HEK293 (cell line): ENCODE measurements around the gene KDM5A.

ENCODE experiments used
- CTCF ChIA-PET: fragments of 350-600 bp; formaldehyde crosslinking; extraction: SDS; loops from one replicate; lab custom pipeline; 2021; ENCODE audit warnings: antibody characterized with exemption; lab: Yijun Ruan, JAX
- POLR2A ChIA-PET: fragments of 300-600 bp; formaldehyde crosslinking; extraction: SDS; loops from one replicate; lab custom pipeline; 2020; ENCODE audit warnings: antibody characterized with exemption, inconsistent platforms; lab: Yijun Ruan, JAX
- H3K27ac ChIP-seq: fragments of 200-500 bp; sonication (Bioruptor generic); 2 replicates; pipeline ENCODE4 v1.5.1; 2014; ENCODE audit warnings: low read depth, low read length, control low read depth, inconsistent platforms; ENCODE audit errors: extremely low read depth
- H3K36me3 ChIP-seq, 2 experiments: fragments of 200-500 bp in 1 of 2; sonication (Bioruptor generic) in 1 of 2; 1 replicate in 1 of 2; 2 replicates in 1 of 2; pipeline ENCODE4 v1.5.1; 2014 to 2017; ENCODE audit warnings: inconsistent platforms in 2 of 2, low read length in 2 of 2; ENCODE audit not compliant: control insufficient read depth in 2 of 2, insufficient read depth in 1 of 2
- H3K4me1 ChIP-seq: fragments of 200-500 bp; sonication (Bioruptor generic); 2 replicates; pipeline ENCODE4 v1.5.1; 2014; ENCODE audit warnings: mild to moderate bottlenecking, low read length, inconsistent platforms; ENCODE audit not compliant: control insufficient read depth, insufficient read depth
- H3K4me3 ChIP-seq: 2 replicates; pipeline ENCODE4 v1.5.1; 2011; ENCODE audit warnings: low read depth, mild to moderate bottlenecking, control low read depth, low read length, moderate library complexity
- H3K9me3 ChIP-seq: fragments of 200-500 bp; sonication (Bioruptor generic); 2 replicates; pipeline ENCODE4 v1.5.1; 2014; ENCODE audit warnings: low read depth, low read length, inconsistent platforms; ENCODE audit not compliant: control insufficient read depth, insufficient read depth
- FEZF1 ChIP-seq: fragments of 450-650 bp; formaldehyde crosslinking; IDR thresholded peaks from 2 replicates; pipeline ENCODE4 v1.5.1; 2016; ENCODE audit warnings: missing biosample characterization, missing genetic modification characterization
- GLI4 ChIP-seq: fragments of 450-650 bp; formaldehyde crosslinking; IDR thresholded peaks from 2 replicates; pipeline ENCODE4 v1.5.1; 2016; ENCODE audit warnings: missing biosample characterization, missing genetic modification characterization
- HOXC10 ChIP-seq: sonication (generic); formaldehyde crosslinking; IDR thresholded peaks from 2 replicates; pipeline ENCODE4 v1.8.1; 2023; ENCODE audit warnings: mild to moderate bottlenecking, missing genetic modification reagents
- KLF16 ChIP-seq: fragments of 450-650 bp; formaldehyde crosslinking; IDR thresholded peaks from 2 replicates; pipeline ENCODE4 v1.5.1; 2017; ENCODE audit warnings: missing biosample characterization, missing genetic modification characterization
- KLF17 ChIP-seq: fragments of 450-650 bp; formaldehyde crosslinking; IDR thresholded peaks from 2 replicates; pipeline ENCODE4 v1.5.1; 2016; ENCODE audit warnings: missing biosample characterization, missing genetic modification characterization
- OSR2 ChIP-seq: fragments of 450-650 bp; formaldehyde crosslinking; IDR thresholded peaks from 2 replicates; pipeline ENCODE4 v1.5.1; 2016; ENCODE audit warnings: missing biosample characterization, missing genetic modification characterization
- REPIN1 ChIP-seq: fragments of 450-650 bp; formaldehyde crosslinking; IDR thresholded peaks from 2 replicates; pipeline ENCODE4 v1.5.1; 2017; ENCODE audit warnings: missing biosample characterization, missing genetic modification characterization, low read depth
- SP3 ChIP-seq: fragments of 450-650 bp; formaldehyde crosslinking; IDR thresholded peaks from 2 replicates; pipeline ENCODE4 v1.5.1; 2016; ENCODE audit warnings: missing biosample characterization, missing genetic modification characterization
- TCF7L2 ChIP-seq: IDR thresholded peaks from 2 replicates; pipeline ENCODE4 v1.6.1; 2011; ENCODE audit warnings: low read depth, mild to moderate bottlenecking, inconsistent platforms, low read length, moderate library complexity, borderline replicate concordance
- YY2 ChIP-seq: fragments of 450-650 bp; formaldehyde crosslinking; IDR thresholded peaks from 2 replicates; pipeline ENCODE4 v1.5.1; 2016; ENCODE audit warnings: missing biosample characterization, missing genetic modification characterization
- ZBTB49 ChIP-seq: fragments of 450-650 bp; formaldehyde crosslinking; IDR thresholded peaks from 2 replicates; pipeline ENCODE4 v1.5.1; 2016; ENCODE audit warnings: missing biosample characterization, missing genetic modification characterization, low read depth
- ZBTB8A ChIP-seq: fragments of 450-650 bp; formaldehyde crosslinking; IDR thresholded peaks from 2 replicates; pipeline ENCODE4 v1.5.1; 2016; ENCODE audit warnings: missing biosample characterization, missing genetic modification characterization
- ZNF146 ChIP-seq: fragments of 450-650 bp; formaldehyde crosslinking; IDR thresholded peaks from 2 replicates; pipeline ENCODE4 v1.5.1; 2016; ENCODE audit warnings: missing biosample characterization, missing genetic modification characterization
- ZNF157 ChIP-seq: fragments of 450-650 bp; formaldehyde crosslinking; IDR thresholded peaks from 2 replicates; pipeline ENCODE4 v1.5.1; 2016; ENCODE audit warnings: missing biosample characterization, missing genetic modification characterization
- ZNF18 ChIP-seq: fragments of 450-650 bp; formaldehyde crosslinking; IDR thresholded peaks from 2 replicates; pipeline ENCODE4 v1.5.1; 2016; ENCODE audit warnings: missing biosample characterization, missing genetic modification characterization
- ZNF2 ChIP-seq: fragments of 450-650 bp; formaldehyde crosslinking; IDR thresholded peaks from 2 replicates; pipeline ENCODE4 v1.5.1; 2016; ENCODE audit warnings: missing biosample characterization, missing genetic modification characterization
- ZNF292 ChIP-seq: fragments of 450-650 bp; formaldehyde crosslinking; IDR thresholded peaks from 2 replicates; pipeline ENCODE4 v1.5.1; 2016; ENCODE audit warnings: low read depth, missing biosample characterization, missing genetic modification characterization, borderline replicate concordance
- ZNF335 ChIP-seq: fragments of 450-650 bp; formaldehyde crosslinking; conservative IDR thresholded peaks from 2 replicates; pipeline ENCODE4 v1.5.1; 2016; ENCODE audit warnings: missing biosample characterization, missing genetic modification characterization
- ZNF423 ChIP-seq: fragments of 450-650 bp; formaldehyde crosslinking; IDR thresholded peaks from 2 replicates; pipeline ENCODE4 v1.5.1; 2016; ENCODE audit warnings: missing biosample characterization, missing genetic modification characterization
- ZNF501 ChIP-seq: fragments of 450-650 bp; formaldehyde crosslinking; IDR thresholded peaks from 2 replicates; pipeline ENCODE4 v1.5.1; 2016; ENCODE audit warnings: missing biosample characterization, missing genetic modification characterization
- ZNF514 ChIP-seq: fragments of 450-650 bp; formaldehyde crosslinking; IDR thresholded peaks from 2 replicates; pipeline ENCODE4 v1.5.1; 2016; ENCODE audit warnings: missing biosample characterization, missing genetic modification characterization
- ZNF530 ChIP-seq: fragments of 450-650 bp; formaldehyde crosslinking; IDR thresholded peaks from 2 replicates; pipeline ENCODE4 v1.5.1; 2016; ENCODE audit warnings: low read depth, missing biosample characterization, missing genetic modification characterization
- ZNF549 ChIP-seq: fragments of 450-650 bp; IDR thresholded peaks from 2 replicates; pipeline ENCODE4 v1.5.1; 2018; ENCODE audit warnings: missing biosample characterization, missing genetic modification characterization, mild to moderate bottlenecking, inconsistent platforms, moderate library complexity
- ZNF571 ChIP-seq: fragments of 450-650 bp; formaldehyde crosslinking; IDR thresholded peaks from 2 replicates; pipeline ENCODE4 v1.5.0; 2017; ENCODE audit warnings: missing biosample characterization, missing genetic modification characterization
- ZNF843 ChIP-seq: fragments of 450-650 bp; formaldehyde crosslinking; IDR thresholded peaks from 2 replicates; pipeline ENCODE4 v1.5.1; 2016; ENCODE audit warnings: missing biosample characterization, missing genetic modification characterization
- ZSCAN4 ChIP-seq: fragments of 450-650 bp; formaldehyde crosslinking; IDR thresholded peaks from 2 replicates; pipeline ENCODE4 v1.5.1; 2017; ENCODE audit warnings: missing biosample characterization, missing genetic modification characterization
- ZXDB ChIP-seq: fragments of 450-650 bp; formaldehyde crosslinking; IDR thresholded peaks from 2 replicates; pipeline ENCODE4 v1.5.1; 2016; ENCODE audit warnings: missing biosample characterization, missing genetic modification characterization

KDM5A gene

GRCh38 chr12:422526-422925, 33.4 kb upstream of the KDM5A start (continued):
- TF ChIP-seq YY2 (tag by site-specific recombination): no peak
- no peak for TF ChIP-seq SP3
- no peak for TF ChIP-seq ZNF335 (tag by site-specific recombination)
- TF ChIP-seq ZNF843 (tag by site-specific recombination): no peak
- TF ChIP-seq ZNF146 (tag by site-specific recombination): no peak
- no peak for TF ChIP-seq TCF7L2
- no peak for TF ChIP-seq ZNF571 (tag by site-specific recombination)
- no peak for TF ChIP-seq ZBTB8A (tag by site-specific recombination)

- Histone ChIP-seq H3K4me1 (no peaks in the 10 kb centered on the region), H3K9me3 (no peaks in the 10 kb centered on the region), H3K36me3 (peaks cover 40 to 59% of the 10 kb centered on the region in 2 experiments), H3K4me3 (no peak overlapping the region), H3K27ac (no peak overlapping the region)
- ChIA-PET POLR2A (no interaction called here), CTCF (no interaction called here)
- TF ChIP-seq FEZF1 (tag by site-specific recombination): no peak
- no peak for TF ChIP-seq ZSCAN4 (tag by site-specific recombination)
- TF ChIP-seq ZNF501: no peak
- no peak for TF ChIP-seq ZNF423
- no peak for TF ChIP-seq KLF16 (tag by site-specific recombination)
- TF ChIP-seq GLI4: no peak
- TF ChIP-seq HOXC10 (CRISPR knock-in tag): no peak
- TF ChIP-seq ZXDB: no peak
- TF ChIP-seq ZNF2 (tag by site-specific recombination): no peak
- TF ChIP-seq ZNF549 (tag by site-specific recombination): no peak
- TF ChIP-seq ZBTB49 (tag by site-specific recombination): no peak
- TF ChIP-seq OSR2 (tag by site-specific recombination): no peak
- no peak for TF ChIP-seq KLF17 (tag by site-specific recombination)
- no peak for TF ChIP-seq REPIN1 (tag by site-specific recombination)
These were observed 29.3 kb upstream of the KDM5A start for GRCh38 chr12:418432-418831.

GRCh38 chr12:414859-415258, 25.7 kb upstream of the KDM5A start:
- Histone ChIP-seq H3K36me3 (peaks cover 51 to 71% of the 10 kb centered on the region in 2 experiments), H3K4me1 (no peaks in the 10 kb centered on the region), H3K9me3 (no peaks in the 10 kb centered on the region), H3K4me3 (no peak overlapping the region), H3K27ac (no peak overlapping the region)
- CTCF ChIA-PET: no interaction called here
- POLR2A ChIA-PET: no interaction called here
- no peak for TF ChIP-seq ZNF514 (tag by site-specific recombination)
- TF ChIP-seq ZNF292 (tag by site-specific recombination): no peak
- no peak for TF ChIP-seq ZNF18 (tag by site-specific recombination)
- no peak for TF ChIP-seq ZNF157 (tag by site-specific recombination)
- no peak for TF ChIP-seq ZNF530 (tag by site-specific recombination)
